HCT116 (cell line): ENCODE measurements around the gene ADAMTS14. TPM values are rescaled to one million over a fixed set of nuclear protein-coding genes. Genes with fewer than 3 reads are reported as not detected.

Experiments used
- ATAC-seq: fragments of 200-7000 bp; cut with Tn5 transposase; 2 replicates; pipeline ENCODE4 v1.9.1; 2020; ENCODE audit warnings: mild to moderate bottlenecking, moderate library complexity
- BruUV-seq: library from RNA; stranded (reverse); fragments of 400-500 nt; replicated peaks from 2 replicates; lab custom pipeline; 2021; lab: Mats Ljungman, UMichigan
- CTCF ChIA-PET: fragments of 300-600 bp; sonication (Branson Sonifier 250); formaldehyde crosslinking; loops from one replicate; lab custom pipeline; 2021; ENCODE audit warnings: antibody characterized with exemption; lab: Charles Lee
- POLR2A ChIA-PET: fragments of 300-600, 350-600 bp; sonication (Branson Sonifier 250); formaldehyde crosslinking; loops from one replicate; lab custom pipeline; 2021; ENCODE audit warnings: antibody characterized with exemption; lab: Charles Lee
- RAD21 ChIA-PET, 2 experiments: fragments of 300-600 bp; sonication (Branson Sonifier 250); formaldehyde crosslinking; loops; one replicate each; lab custom pipeline; 2023; ENCODE audit warnings: low total read pairs in 2 of 2; ENCODE audit not compliant: uncharacterized antibody in 2 of 2, unreplicated experiment in 2 of 2, low non-redundant PET in 1 of 2; lab: Charles Lee
- DNase-seq: peaks from one replicate; pipeline ENCODE4 v3.0.0-alpha.2; 2010; ENCODE audit warnings: low read depth, low spot score
- H2AFZ ChIP-seq: fragments of 200-600 bp; shearing (Covaris generic), sonication (generic); 2 replicates; pipeline ENCODE4 v1.6.1; 2017; ENCODE audit warnings: low read depth, mixed run types, mixed read lengths, antibody characterized with exemption, low read length; ENCODE audit not compliant: poor library complexity, severe bottlenecking
- H3K27ac ChIP-seq: 2 replicates; pipeline ENCODE4 v1.5.1; 2012; ENCODE audit warnings: low read depth, low read length
- H3K27me3 ChIP-seq: fragments of 200-600 bp; sonication (generic); 2 replicates; pipeline ENCODE4 v1.6.1; 2016; ENCODE audit warnings: mixed run types, low read length, mixed read lengths; ENCODE audit not compliant: insufficient read depth
- H3K36me3 ChIP-seq, 2 experiments: fragments of 200-500 bp in 1 of 2; fragments of 200-600 bp in 1 of 2; sonication (Bioruptor generic) in 1 of 2; sonication (generic) in 1 of 2; 2 replicates each; pipeline versions ENCODE4 v1.5.1 to v1.6.1; 2014 to 2016; ENCODE audit warnings: low read length in 2 of 2, inconsistent platforms in 1 of 2, mixed read lengths in 1 of 2, mixed run types in 1 of 2; ENCODE audit not compliant: insufficient read depth in 2 of 2, control insufficient read depth in 1 of 2
- H3K4me1 ChIP-seq, 2 experiments: fragments of 200-600 bp in 1 of 2; sonication (generic) in 1 of 2; 2 replicates each; pipeline versions ENCODE4 v1.5.1 to v1.6.1; 2012 to 2017; ENCODE audit warnings: low read length in 2 of 2, inconsistent platforms in 1 of 2, mild to moderate bottlenecking in 1 of 2, mixed read lengths in 1 of 2, mixed run types in 1 of 2, moderate library complexity in 1 of 2; ENCODE audit not compliant: insufficient read depth in 2 of 2, control insufficient read depth in 1 of 2
- H3K4me2 ChIP-seq: fragments of 200-600 bp; sonication (generic); 2 replicates; pipeline ENCODE4 v1.6.1; 2017; ENCODE audit warnings: mixed run types, low read length, mixed read lengths
- H3K4me3 ChIP-seq, 2 experiments: fragments of 200-600 bp in 1 of 2; sonication (generic) in 1 of 2; replicated peaks in 1 of 2; 2 replicates each; pipeline ENCODE4 v1.5.1; 2011 to 2016; ENCODE audit warnings: low read length in 2 of 2, control low read depth in 1 of 2, low read depth in 1 of 2, mild to moderate bottlenecking in 1 of 2, mixed read lengths in 1 of 2, mixed run types in 1 of 2
- H3K79me2 ChIP-seq: fragments of 200-600 bp; sonication (generic); 2 replicates; pipeline ENCODE4 v1.6.1; 2017; ENCODE audit warnings: mild to moderate bottlenecking, mixed run types, low read length, moderate library complexity, mixed read lengths; ENCODE audit not compliant: insufficient read depth
- H3K9ac ChIP-seq: fragments of 200-600 bp; sonication (generic); 2 replicates; pipeline ENCODE4 v1.6.1; 2016; ENCODE audit warnings: low read length, mixed read lengths
- H3K9me2 ChIP-seq: fragments of 200-600 bp; sonication (generic), shearing (Covaris generic); 2 replicates; pipeline ENCODE4 v1.6.1; 2017; ENCODE audit warnings: mixed run types, mild to moderate bottlenecking, moderate library complexity; ENCODE audit not compliant: insufficient read depth
- H3K9me3 ChIP-seq, 2 experiments: fragments of 200-500 bp in 1 of 2; fragments of 200-600 bp in 1 of 2; sonication (Bioruptor generic) in 1 of 2; sonication (generic) in 1 of 2; 2 replicates each; pipeline ENCODE4 v1.6.1; 2014 to 2017; ENCODE audit warnings: low read length in 2 of 2, mixed read lengths in 2 of 2, inconsistent platforms in 1 of 2, low read depth in 1 of 2, mild to moderate bottlenecking in 1 of 2, mixed run types in 1 of 2, moderate library complexity in 1 of 2; ENCODE audit not compliant: control insufficient read depth in 1 of 2, insufficient read depth in 1 of 2
- H4K20me1 ChIP-seq: fragments of 200-600 bp; sonication (generic), shearing (Covaris generic); 2 replicates; pipeline ENCODE4 v1.6.1; 2017; ENCODE audit warnings: mixed run types, mild to moderate bottlenecking, moderate library complexity; ENCODE audit not compliant: insufficient read depth
- CBX3 ChIP-seq: IDR thresholded peaks from 2 replicates; pipeline ENCODE4 v1.6.1; 2012; ENCODE audit warnings: low read depth
- EGR1 ChIP-seq: IDR thresholded peaks from 2 replicates; pipeline ENCODE4 v1.6.1; 2012; ENCODE audit warnings: low read depth
- POLR2AphosphoS5 ChIP-seq: IDR thresholded peaks from 2 replicates; pipeline ENCODE4 v1.6.1; 2011; ENCODE audit warnings: mild to moderate bottlenecking, low read depth, low read length, moderate library complexity
- SP1 ChIP-seq: IDR thresholded peaks from 2 replicates; pipeline ENCODE4 v1.6.1; 2012; ENCODE audit warnings: low read depth
- SRF ChIP-seq: IDR thresholded peaks from 2 replicates; pipeline ENCODE4 v1.6.1; 2012; ENCODE audit warnings: low read depth
- ZNF274 ChIP-seq: fragments of 200-500 bp; sonication (Bioruptor generic); IDR thresholded peaks from 2 replicates; pipeline ENCODE4 v1.6.1; 2014; ENCODE audit warnings: mild to moderate bottlenecking, low read depth, low read length, inconsistent platforms
- intact Hi-C: fragments of 100-400 bp; cut with micrococcal nuclease; formaldehyde crosslinking; loops from 2 replicates; pipeline ENCODE4 v1.10.0; 2022
- total RNA-seq: library from RNA; stranded (reverse); gene quantifications from one replicate; pipeline ENCODE4 v1.2.1, GENCODE V29; 2021; ENCODE audit not compliant: unreplicated experiment
- TF ChIP-seq, protein P1 (sequence below): IDR thresholded peaks from 2 replicates; pipeline ENCODE4 v1.6.1; 2011; ENCODE audit warnings: mild to moderate bottlenecking, low read length, moderate library complexity; ENCODE audit not compliant: insufficient replicate concordance; ENCODE audit errors: extremely low read depth
- TF ChIP-seq, protein P2 (sequence below), 3 experiments: fragments of 200-600 bp in 1 of 3; sonication (generic) in 1 of 3; IDR thresholded peaks in 2 of 3; conservative IDR thresholded peaks in 1 of 3; 2 replicates each; pipeline ENCODE4 v1.5.1; 2012 to 2017; ENCODE audit warnings: low read depth in 2 of 3, low read length in 2 of 3, antibody characterized with exemption in 1 of 3, borderline replicate concordance in 1 of 3, control low read depth in 1 of 3, mild to moderate bottlenecking in 1 of 3, mixed read lengths in 1 of 3, mixed run types in 1 of 3, moderate library complexity in 1 of 3; ENCODE audit not compliant: insufficient read depth in 1 of 3
- TF ChIP-seq, protein P3 (sequence below): IDR thresholded peaks from 2 replicates; pipeline ENCODE4 v1.6.1; 2012
- TF ChIP-seq, protein P4 (sequence below): IDR thresholded peaks from 2 replicates; pipeline ENCODE4 v1.6.1; 2012
- TF ChIP-seq, protein P5 (sequence below): IDR thresholded peaks from 2 replicates; pipeline ENCODE4 v1.6.1; 2012; ENCODE audit warnings: low read depth

ADAMTS14 gene
- total RNA-seq, 1 experiment from 2014 or later: 13.2 TPM

DNA sequence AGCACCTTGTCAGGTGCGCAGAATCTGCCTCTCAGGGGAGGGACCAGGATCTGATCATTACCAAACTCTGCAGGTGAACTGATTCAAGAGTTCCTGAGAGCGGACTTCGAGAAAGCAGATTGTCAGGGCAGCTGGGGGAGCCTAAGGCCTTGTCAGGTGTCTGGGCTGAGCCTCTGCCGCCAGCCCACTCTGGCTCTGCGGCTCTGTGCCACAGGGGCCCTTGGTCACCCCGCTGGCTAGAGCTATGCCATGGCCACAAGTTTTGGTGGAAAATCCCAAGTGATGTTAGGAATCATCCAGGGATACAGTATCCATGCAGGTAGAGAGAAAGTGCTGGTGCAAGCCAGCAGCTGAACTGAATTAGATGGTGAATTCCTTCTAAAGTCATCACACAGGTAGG lies 4.2 kb downstream of the ADAMTS14 start (continued):
- TF ChIP-seq, protein P1, sequence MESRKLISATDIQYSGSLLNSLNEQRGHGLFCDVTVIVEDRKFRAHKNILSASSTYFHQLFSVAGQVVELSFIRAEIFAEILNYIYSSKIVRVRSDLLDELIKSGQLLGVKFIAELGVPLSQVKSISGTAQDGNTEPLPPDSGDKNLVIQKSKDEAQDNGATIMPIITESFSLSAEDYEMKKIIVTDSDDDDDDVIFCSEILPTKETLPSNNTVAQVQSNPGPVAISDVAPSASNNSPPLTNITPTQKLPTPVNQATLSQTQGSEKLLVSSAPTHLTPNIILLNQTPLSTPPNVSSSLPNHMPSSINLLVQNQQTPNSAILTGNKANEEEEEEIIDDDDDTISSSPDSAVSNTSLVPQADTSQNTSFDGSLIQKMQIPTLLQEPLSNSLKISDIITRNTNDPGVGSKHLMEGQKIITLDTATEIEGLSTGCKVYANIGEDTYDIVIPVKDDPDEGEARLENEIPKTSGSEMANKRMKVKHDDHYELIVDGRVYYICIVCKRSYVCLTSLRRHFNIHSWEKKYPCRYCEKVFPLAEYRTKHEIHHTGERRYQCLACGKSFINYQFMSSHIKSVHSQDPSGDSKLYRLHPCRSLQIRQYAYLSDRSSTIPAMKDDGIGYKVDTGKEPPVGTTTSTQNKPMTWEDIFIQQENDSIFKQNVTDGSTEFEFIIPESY: no peak
- no peak for TF ChIP-seq SP1
- TF ChIP-seq, protein P2, sequence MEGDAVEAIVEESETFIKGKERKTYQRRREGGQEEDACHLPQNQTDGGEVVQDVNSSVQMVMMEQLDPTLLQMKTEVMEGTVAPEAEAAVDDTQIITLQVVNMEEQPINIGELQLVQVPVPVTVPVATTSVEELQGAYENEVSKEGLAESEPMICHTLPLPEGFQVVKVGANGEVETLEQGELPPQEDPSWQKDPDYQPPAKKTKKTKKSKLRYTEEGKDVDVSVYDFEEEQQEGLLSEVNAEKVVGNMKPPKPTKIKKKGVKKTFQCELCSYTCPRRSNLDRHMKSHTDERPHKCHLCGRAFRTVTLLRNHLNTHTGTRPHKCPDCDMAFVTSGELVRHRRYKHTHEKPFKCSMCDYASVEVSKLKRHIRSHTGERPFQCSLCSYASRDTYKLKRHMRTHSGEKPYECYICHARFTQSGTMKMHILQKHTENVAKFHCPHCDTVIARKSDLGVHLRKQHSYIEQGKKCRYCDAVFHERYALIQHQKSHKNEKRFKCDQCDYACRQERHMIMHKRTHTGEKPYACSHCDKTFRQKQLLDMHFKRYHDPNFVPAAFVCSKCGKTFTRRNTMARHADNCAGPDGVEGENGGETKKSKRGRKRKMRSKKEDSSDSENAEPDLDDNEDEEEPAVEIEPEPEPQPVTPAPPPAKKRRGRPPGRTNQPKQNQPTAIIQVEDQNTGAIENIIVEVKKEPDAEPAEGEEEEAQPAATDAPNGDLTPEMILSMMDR (IDR thresholded peaks at IDR 0.05 in 2 of 3, conservative IDR thresholded peaks at IDR 0.05 in 1 of 3; ENCODE audit: borderline replicate concordance in 1 of 3, insufficient read depth in 1 of 3, low read depth in 2 of 3, low read length in 2 of 3): no peak

DNA sequence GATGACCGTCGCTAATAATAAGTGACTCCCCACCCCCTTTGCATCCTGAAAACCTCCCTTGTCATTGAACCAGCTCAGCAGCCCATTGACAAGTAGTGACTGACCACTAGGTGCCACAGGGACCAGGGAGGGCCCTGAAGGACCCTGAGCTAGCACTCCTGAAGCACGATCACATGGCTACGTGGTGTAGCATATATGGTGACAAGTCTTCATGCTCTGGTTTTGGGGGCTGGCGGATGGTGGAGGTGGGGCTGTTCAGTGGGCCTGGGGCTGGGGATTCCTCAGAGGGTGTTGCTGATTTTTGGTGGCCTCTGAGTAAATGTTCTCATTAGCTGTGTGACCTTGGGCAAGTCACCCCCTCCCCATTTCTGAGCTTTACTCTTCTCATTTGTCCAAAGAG lies 4.7 kb downstream of the ADAMTS14 start:
- RAD21 ChIA-PET: no interaction called here
- POLR2A ChIA-PET: no interaction called here
- ATAC-seq (no peak), DNase-seq (no peak)
- peaks cover 67% of the 10 kb centered on the region for H3K79me2 ChIP-seq
- peaks cover 0 to 18% of the 10 kb centered on the region in 2 experiments; a peak in 2 of 4 replicates for H3K36me3 ChIP-seq
- BruUV-seq: no TSS peak
- H3K9ac ChIP-seq: no peak overlapping the region
- H3K4me1 ChIP-seq: peaks cover 13 to 49% of the 10 kb centered on the region in 2 experiments
- H3K27me3 ChIP-seq: no peaks in the 10 kb centered on the region
- CTCF ChIA-PET: no interaction called here
- no peaks in the 10 kb centered on the region for H4K20me1 ChIP-seq
- H3K9me3 ChIP-seq: no peaks in the 10 kb centered on the region
- no peaks in the 10 kb centered on the region for H3K9me2 ChIP-seq
- H3K4me3 ChIP-seq: no peak overlapping the region
- H3K27ac ChIP-seq: no peak overlapping the region
- H3K4me2 ChIP-seq: no peak overlapping the region
- TF ChIP-seq ZNF274: no peak
- no peak for TF ChIP-seq CBX3
- TF ChIP-seq EGR1: no peak
- TF ChIP-seq SRF: no peak
- TF ChIP-seq, protein P3, sequence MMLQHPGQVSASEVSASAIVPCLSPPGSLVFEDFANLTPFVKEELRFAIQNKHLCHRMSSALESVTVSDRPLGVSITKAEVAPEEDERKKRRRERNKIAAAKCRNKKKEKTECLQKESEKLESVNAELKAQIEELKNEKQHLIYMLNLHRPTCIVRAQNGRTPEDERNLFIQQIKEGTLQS: no peak
- TF ChIP-seq, protein P4, sequence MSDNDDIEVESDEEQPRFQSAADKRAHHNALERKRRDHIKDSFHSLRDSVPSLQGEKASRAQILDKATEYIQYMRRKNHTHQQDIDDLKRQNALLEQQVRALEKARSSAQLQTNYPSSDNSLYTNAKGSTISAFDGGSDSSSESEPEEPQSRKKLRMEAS: no peak
- TF ChIP-seq POLR2AphosphoS5: no peak
- TF ChIP-seq, protein P5, sequence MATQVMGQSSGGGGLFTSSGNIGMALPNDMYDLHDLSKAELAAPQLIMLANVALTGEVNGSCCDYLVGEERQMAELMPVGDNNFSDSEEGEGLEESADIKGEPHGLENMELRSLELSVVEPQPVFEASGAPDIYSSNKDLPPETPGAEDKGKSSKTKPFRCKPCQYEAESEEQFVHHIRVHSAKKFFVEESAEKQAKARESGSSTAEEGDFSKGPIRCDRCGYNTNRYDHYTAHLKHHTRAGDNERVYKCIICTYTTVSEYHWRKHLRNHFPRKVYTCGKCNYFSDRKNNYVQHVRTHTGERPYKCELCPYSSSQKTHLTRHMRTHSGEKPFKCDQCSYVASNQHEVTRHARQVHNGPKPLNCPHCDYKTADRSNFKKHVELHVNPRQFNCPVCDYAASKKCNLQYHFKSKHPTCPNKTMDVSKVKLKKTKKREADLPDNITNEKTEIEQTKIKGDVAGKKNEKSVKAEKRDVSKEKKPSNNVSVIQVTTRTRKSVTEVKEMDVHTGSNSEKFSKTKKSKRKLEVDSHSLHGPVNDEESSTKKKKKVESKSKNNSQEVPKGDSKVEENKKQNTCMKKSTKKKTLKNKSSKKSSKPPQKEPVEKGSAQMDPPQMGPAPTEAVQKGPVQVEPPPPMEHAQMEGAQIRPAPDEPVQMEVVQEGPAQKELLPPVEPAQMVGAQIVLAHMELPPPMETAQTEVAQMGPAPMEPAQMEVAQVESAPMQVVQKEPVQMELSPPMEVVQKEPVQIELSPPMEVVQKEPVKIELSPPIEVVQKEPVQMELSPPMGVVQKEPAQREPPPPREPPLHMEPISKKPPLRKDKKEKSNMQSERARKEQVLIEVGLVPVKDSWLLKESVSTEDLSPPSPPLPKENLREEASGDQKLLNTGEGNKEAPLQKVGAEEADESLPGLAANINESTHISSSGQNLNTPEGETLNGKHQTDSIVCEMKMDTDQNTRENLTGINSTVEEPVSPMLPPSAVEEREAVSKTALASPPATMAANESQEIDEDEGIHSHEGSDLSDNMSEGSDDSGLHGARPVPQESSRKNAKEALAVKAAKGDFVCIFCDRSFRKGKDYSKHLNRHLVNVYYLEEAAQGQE: no peak
- H2AFZ ChIP-seq: no peak overlapping the region
- intact Hi-C loops: no loop called here
